PC-3 (cell line): ENCODE measurements around the gene IZUMO1. TPM values are rescaled to one million over a fixed set of nuclear protein-coding genes. Genes with fewer than 3 reads are reported as not detected.

ENCODE experiments used
- ATAC-seq: fragments of 200-7000 bp; cut with Tn5 transposase; 2 replicates; pipeline ENCODE4 v1.9.1; 2020; ENCODE audit warnings: mild to moderate bottlenecking, moderate library complexity
- BruUV-seq: library from RNA; stranded (reverse); fragments of 400-500 nt; replicated peaks from 2 replicates; lab custom pipeline; 2021; lab: Mats Ljungman, UMichigan
- CTCF ChIA-PET: fragments of 300-600 bp; sonication (Branson Sonifier 250); formaldehyde crosslinking; loops from one replicate; lab custom pipeline; 2022; ENCODE audit warnings: antibody characterized with exemption; lab: Charles Lee
- POLR2A ChIA-PET: fragments of 300-600 bp; sonication (Branson Sonifier 250); formaldehyde crosslinking; loops from one replicate; lab custom pipeline; 2022; ENCODE audit warnings: antibody characterized with exemption; ENCODE audit not compliant: unreplicated experiment; lab: Charles Lee
- DNase-seq: peaks from one replicate; pipeline ENCODE4 v3.0.0-alpha.2; 2015
- H2AFZ ChIP-seq: fragments of 300-600 bp; sonication (generic); 2 replicates; pipeline ENCODE4 v1.6.0; 2016; ENCODE audit warnings: antibody characterized with exemption, low read length
- H3F3A ChIP-seq: fragments of 300-600 bp; sonication (generic); one replicate; pipeline ENCODE4 v1.6.0; 2017; ENCODE audit warnings: antibody characterized with exemption, low read length, control low read depth, mild to moderate bottlenecking; ENCODE audit not compliant: unreplicated experiment
- H3K27ac ChIP-seq: fragments of 300-600 bp; sonication (generic); 2 replicates; pipeline ENCODE4 v1.5.1; 2016; ENCODE audit warnings: mild to moderate bottlenecking, low read length
- H3K27me3 ChIP-seq: fragments of 300-600 bp; sonication (generic); 2 replicates; pipeline ENCODE4 v1.6.1; 2016; ENCODE audit warnings: low read length, mixed read lengths
- H3K36me3 ChIP-seq: fragments of 300-600 bp; sonication (generic); 2 replicates; pipeline ENCODE4 v1.6.1; 2016; ENCODE audit warnings: low read depth, mixed run types, low read length, mixed read lengths
- H3K4me1 ChIP-seq: fragments of 300-600 bp; sonication (generic); 2 replicates; pipeline ENCODE4 v1.5.1; 2016; ENCODE audit warnings: low read length; ENCODE audit not compliant: insufficient read depth
- H3K4me2 ChIP-seq: fragments of 300-600 bp; sonication (generic); 2 replicates; pipeline ENCODE4 v1.6.0; 2016; ENCODE audit warnings: low read length
- H3K4me3 ChIP-seq: fragments of 300-600 bp; sonication (generic); 2 replicates; pipeline ENCODE4 v1.5.1; 2016; ENCODE audit warnings: mild to moderate bottlenecking, low read length, mixed read lengths
- H3K79me2 ChIP-seq: fragments of 300-600 bp; sonication (generic); 2 replicates; pipeline ENCODE4 v1.6.1; 2017; ENCODE audit warnings: low read length, mixed read lengths
- H3K9ac ChIP-seq: fragments of 300-600 bp; sonication (generic); 2 replicates; pipeline ENCODE4 v1.6.0; 2016; ENCODE audit warnings: mild to moderate bottlenecking, low read length
- H3K9me2 ChIP-seq: fragments of 300-600 bp; sonication (generic); replicated peaks from 2 replicates; pipeline ENCODE4 v1.6.1; 2016; ENCODE audit warnings: mixed run types, low read length, mixed read lengths
- H3K9me3 ChIP-seq: fragments of 300-600 bp; sonication (generic); 2 replicates; pipeline ENCODE4 v1.6.1; 2016; ENCODE audit warnings: low read length, mixed read lengths
- H4K20me1 ChIP-seq: fragments of 300-600 bp; sonication (generic); 2 replicates; pipeline ENCODE4 v1.6.1; 2016; ENCODE audit warnings: low read length, mixed read lengths
- CTCF ChIP-seq: fragments of 300-600 bp; sonication (generic); conservative IDR thresholded peaks from 2 replicates; pipeline ENCODE4 v1.5.1; 2017; ENCODE audit warnings: antibody characterized with exemption, low read depth, mild to moderate bottlenecking, low read length
- EZH2 ChIP-seq: fragments of 300-600 bp; sonication (generic); IDR thresholded peaks from one replicate; pipeline ENCODE4 v1.6.1; 2017; ENCODE audit warnings: antibody characterized with exemption, mild to moderate bottlenecking, low read length; ENCODE audit not compliant: unreplicated experiment
- EZH2phosphoT487 ChIP-seq: fragments of 300-600 bp; sonication (generic); IDR thresholded peaks from 2 replicates; pipeline ENCODE4 v1.6.1; 2018; ENCODE audit warnings: mild to moderate bottlenecking, antibody characterized with exemption, low read length, borderline replicate concordance
- intact Hi-C: fragments of 100-400 bp; cut with micrococcal nuclease; formaldehyde crosslinking; loops from 2 replicates; pipeline ENCODE4 v1.9.0; 2023
- total RNA-seq: library from RNA; depleted of rRNA; stranded (reverse); fragments of >200 nt; gene quantifications from 2 replicates; pipeline ENCODE4 v1.2.3, GENCODE V29; 2014

IZUMO1 gene
- total RNA-seq, 1 experiment from 2014 or later = not detected

DNA sequence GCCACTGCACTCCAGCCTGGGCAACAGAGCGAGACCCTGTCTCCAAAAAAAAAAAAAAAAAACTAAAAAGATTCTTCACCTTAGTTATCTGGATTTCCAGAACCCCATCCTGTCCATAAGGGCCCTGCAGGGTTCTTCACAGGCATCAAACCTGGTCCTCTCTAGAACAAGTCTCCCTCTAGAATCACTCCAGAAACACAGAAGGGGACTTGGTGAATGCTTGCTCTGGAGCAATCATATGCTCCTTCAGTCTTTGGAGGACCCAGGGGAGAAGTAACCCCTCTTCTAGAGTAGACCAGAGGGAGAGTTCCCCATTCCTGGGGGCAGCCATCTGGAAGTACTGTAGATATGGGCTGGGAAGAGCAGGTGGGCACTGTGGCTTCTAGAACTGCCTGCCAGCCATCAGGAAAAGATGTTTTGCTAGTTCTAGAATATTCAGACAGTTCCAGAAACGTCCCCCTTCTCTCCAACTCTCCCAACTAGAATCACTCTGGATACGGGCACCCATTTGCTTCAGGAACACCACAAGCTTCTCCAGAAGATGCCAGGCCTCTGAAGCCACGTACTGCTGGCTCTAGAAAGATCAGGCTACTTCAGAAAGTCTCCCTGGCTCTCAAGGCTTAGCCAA lies 3.0 kb upstream of the IZUMO1 start:
- DNase-seq = no peak
- no peak overlapping the region for H3K9ac ChIP-seq
- peaks cover 5% of the 10 kb centered on the region; the same call in 1 of the 2 replicates for H3K4me1 ChIP-seq
- H3K27ac ChIP-seq = no peak overlapping the region
- intact Hi-C loops = no loop called here
- no TSS peak for BruUV-seq
- peaks cover 28% of the 10 kb centered on the region for H3K79me2 ChIP-seq
- H3K9me3 ChIP-seq = no peaks in the 10 kb centered on the region
- no peaks in the 10 kb centered on the region for H3K9me2 ChIP-seq
- H3K27me3 ChIP-seq = no peaks in the 10 kb centered on the region
- H3F3A ChIP-seq = no peaks in the 10 kb centered on the region
- no peak for TF ChIP-seq EZH2
- TF ChIP-seq EZH2phosphoT487 = no peak
- CTCF ChIA-PET = no interaction called here
- ATAC-seq = no peak
- no peaks in the 10 kb centered on the region; the same call in 1 of the 2 replicates for H3K36me3 ChIP-seq
- no peak overlapping the region for H3K4me2 ChIP-seq
- no peak overlapping the region for H3K4me3 ChIP-seq
- POLR2A ChIA-PET = no interaction called here
- H4K20me1 ChIP-seq = no peaks in the 10 kb centered on the region
- H2AFZ ChIP-seq = no peak overlapping the region

DNA sequence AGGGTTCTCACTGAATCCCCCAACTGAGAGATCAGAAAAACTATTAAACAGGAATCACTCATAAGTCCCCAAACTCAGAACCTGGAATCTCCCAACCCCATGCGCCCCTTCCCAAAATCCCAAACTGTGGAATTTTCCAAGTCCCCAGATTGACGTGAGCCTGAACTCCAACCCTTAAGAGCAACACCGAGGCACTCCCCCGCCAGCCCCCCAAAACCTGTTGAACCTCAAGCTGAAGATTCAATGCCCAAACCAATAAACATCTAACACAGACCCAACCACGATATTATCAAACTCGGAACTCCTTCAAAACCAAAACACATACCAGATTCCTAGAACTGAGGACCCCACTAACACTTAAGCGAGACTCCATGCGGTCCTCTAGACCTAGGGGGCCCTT lies 599 bp downstream of the IZUMO1 start:
- H3K27ac ChIP-seq = no peak overlapping the region
- H3K9me2 ChIP-seq = no peaks in the 10 kb centered on the region
- no peaks in the 10 kb centered on the region for H4K20me1 ChIP-seq
- peaks cover 17% of the 10 kb centered on the region for H3K79me2 ChIP-seq
- no peaks in the 10 kb centered on the region for H3K4me1 ChIP-seq
- ChIA-PET POLR2A (no interaction called here), CTCF (no interaction called here)
- no peak overlapping the region for H3K4me2 ChIP-seq
- H3K9ac ChIP-seq = no peak overlapping the region
- no peak overlapping the region for H2AFZ ChIP-seq
- no peaks in the 10 kb centered on the region for H3K9me3 ChIP-seq
- H3K27me3 ChIP-seq = no peaks in the 10 kb centered on the region
- DNase-seq (no peak), ATAC-seq (no peak)
- H3K4me3 ChIP-seq = no peak overlapping the region
- intact Hi-C loops = no loop called here
- TF ChIP-seq CTCF (no peak), EZH2phosphoT487 (no peak), EZH2 (no peak)
- BruUV-seq = no TSS peak
- no peaks in the 10 kb centered on the region for H3F3A ChIP-seq
- no peaks in the 10 kb centered on the region; the same call in 1 of the 2 replicates for H3K36me3 ChIP-seq

GRCh38 chr19:48745208-48745995 lies 1.3 kb downstream of the IZUMO1 start:
- Histone ChIP-seq H3K27me3 (no peaks in the 10 kb centered on the region), H2AFZ (no peak overlapping the region), H3K4me1 (no peaks in the 10 kb centered on the region), H3K9me2 (no peaks in the 10 kb centered on the region), H4K20me1 (no peaks in the 10 kb centered on the region), H3K9me3 (no peaks in the 10 kb centered on the region), H3K36me3 (no peaks in the 10 kb centered on the region; the same call in 1 of the 2 replicates), H3K9ac (no peak overlapping the region), H3K4me3 (no peak overlapping the region), H3K4me2 (no peak overlapping the region), H3F3A (no peaks in the 10 kb centered on the region), H3K27ac (no peak overlapping the region), H3K79me2 (peaks cover 10% of the 10 kb centered on the region)
- TF ChIP-seq CTCF (no peak), EZH2 (no peak), EZH2phosphoT487 (no peak)
- intact Hi-C loops = no loop called here
- no TSS peak for BruUV-seq
- DNase-seq (peak; percentile 63), ATAC-seq (peak; percentile 78)
- ChIA-PET CTCF (no interaction called here), POLR2A (interaction anchor here (0.6 kb wide), 1 partner anchor 36 kb away, joined by 3 read pairs; no protein-coding TSS in a partner anchor)
